ENCODE data around the gene SLC25A21. TPM values are rescaled to one million over a fixed set of nuclear protein-coding genes. Genes with fewer than 3 reads are reported as not detected.

Gene SLC25A21
- total RNA-seq, 4 donors from 2014 or later: 0.82 to 11.1 TPM; not detected in 2

DNA sequence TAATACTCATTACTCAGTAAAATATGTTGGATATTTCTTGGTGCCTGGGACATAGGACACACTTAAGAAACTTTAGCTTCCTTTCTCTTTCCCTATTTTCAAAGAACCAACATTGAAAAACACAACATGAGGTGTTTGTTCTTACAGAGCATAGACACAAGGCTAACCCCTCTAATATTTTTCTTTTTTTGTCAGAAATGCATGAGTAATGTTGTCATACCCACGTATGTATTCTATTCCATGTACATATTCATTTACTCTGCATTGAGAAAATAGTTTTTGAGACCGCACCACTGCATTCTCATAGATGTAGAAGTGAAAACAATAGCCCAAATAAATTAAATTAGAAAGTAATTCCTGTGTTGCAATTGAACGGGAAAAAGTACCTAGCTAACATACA, 497.7 kb downstream of the SLC25A21 start:
- H3K27me3 ChIP-seq: peaks cover 67% of the 10 kb centered on the region
- whole genome bisulfite sequencing, 2 donors (ENCODE audit: low coverage in 1 of 2): 81 to 88% methylated on average over 3 of the region's 3 CpGs
- no peaks in the 10 kb centered on the region for H3K36me3 ChIP-seq
- intact Hi-C loops (cut with DNase I; ENCODE audit: low total_unique reads) (no loop called here), in situ Hi-C loops (cut with MboI; ENCODE audit: low pct_ligation_motif_present in 1 of 4, low pct_unique_long_range_greater_than_20kb in 1 of 4, low sequenced_read_pairs in 3 of 4) (loop anchor here in 2 of 4 donors (25.0 kb wide), 2 partner anchors 263 to 488 kb away; partner anchors contain the start of gene SLC25A21 (in 1 of the 2))
- DNase-seq: no peak
- TF ChIP-seq EP300 (IDR thresholded peaks at IDR 0.05; ENCODE audit: low read depth): no peak
- TF ChIP-seq POLR2AphosphoS5 (IDR thresholded peaks at IDR 0.05): no peak
- H3K4me3 ChIP-seq: no peak overlapping the region
- no peak overlapping the region for H3K27ac ChIP-seq
- H3K4me1 ChIP-seq: no peaks in the 10 kb centered on the region
- H3K9me3 ChIP-seq: no peaks in the 10 kb centered on the region

GRCh38 chr14:36672095-36672494, 500.3 kb downstream of the SLC25A21 start:
- in situ Hi-C loops (cut with MboI; ENCODE audit: low pct_ligation_motif_present in 1 of 4, low pct_unique_long_range_greater_than_20kb in 1 of 4, low sequenced_read_pairs in 3 of 4) (loop anchor here in 2 of 4 donors (25.0 kb wide), 2 partner anchors 265 to 490 kb away; partner anchors contain the start of gene SLC25A21 (in 1 of the 2)), intact Hi-C loops (cut with DNase I; ENCODE audit: low total_unique reads) (no loop called here)

DNA sequence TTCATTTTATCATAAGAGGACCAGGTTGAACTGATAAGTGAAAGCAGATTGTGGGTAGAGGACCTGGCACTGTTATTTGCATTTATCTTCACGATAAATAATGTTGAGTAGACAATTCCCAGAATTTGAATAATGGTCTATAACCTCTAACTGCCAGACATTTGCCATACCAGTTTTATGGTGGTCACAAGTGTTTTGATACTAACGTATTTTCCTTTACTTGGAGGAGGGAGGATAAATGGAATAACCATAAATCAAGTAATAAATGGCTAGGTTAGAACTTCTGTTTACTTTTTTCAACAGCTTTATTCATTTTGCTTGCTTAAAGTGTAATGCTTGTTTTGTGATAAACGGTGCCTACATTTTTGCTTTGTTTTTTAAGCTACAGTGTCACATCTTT, 501.3 kb downstream of the SLC25A21 start:
- H3K27me3 ChIP-seq: peaks cover 97% of the 10 kb centered on the region
- in situ Hi-C loops (cut with MboI; ENCODE audit: low pct_ligation_motif_present in 1 of 4, low pct_unique_long_range_greater_than_20kb in 1 of 4, low sequenced_read_pairs in 3 of 4): loop anchor here in 2 of 4 donors (25.0 kb wide), 2 partner anchors 266 to 491 kb away; partner anchors contain the start of gene SLC25A21 (in 1 of the 2)
- 16 to 32% methylated on average over 3 of the region's 3 CpGs for WGBS, 2 donors (ENCODE audit: low coverage in 1 of 2)

More at GRCh38 chr14:36672095-36672494, 500.3 kb downstream of the SLC25A21 start:
- Histone ChIP-seq H3K4me3 (no peak overlapping the region), H3K36me3 (no peaks in the 10 kb centered on the region), H3K27ac (no peak overlapping the region), H3K27me3 (peaks cover 93% of the 10 kb centered on the region), H3K4me1 (no peaks in the 10 kb centered on the region), H3K9me3 (no peaks in the 10 kb centered on the region)
- WGBS, 2 donors (ENCODE audit: low coverage in 1 of 2): 55 to 69% methylated on average over 4 of the region's 4 CpGs
- DNase-seq: no peak
- no peak for TF ChIP-seq POLR2A (IDR thresholded peaks at IDR 0.05)
- TF ChIP-seq, protein P1, sequence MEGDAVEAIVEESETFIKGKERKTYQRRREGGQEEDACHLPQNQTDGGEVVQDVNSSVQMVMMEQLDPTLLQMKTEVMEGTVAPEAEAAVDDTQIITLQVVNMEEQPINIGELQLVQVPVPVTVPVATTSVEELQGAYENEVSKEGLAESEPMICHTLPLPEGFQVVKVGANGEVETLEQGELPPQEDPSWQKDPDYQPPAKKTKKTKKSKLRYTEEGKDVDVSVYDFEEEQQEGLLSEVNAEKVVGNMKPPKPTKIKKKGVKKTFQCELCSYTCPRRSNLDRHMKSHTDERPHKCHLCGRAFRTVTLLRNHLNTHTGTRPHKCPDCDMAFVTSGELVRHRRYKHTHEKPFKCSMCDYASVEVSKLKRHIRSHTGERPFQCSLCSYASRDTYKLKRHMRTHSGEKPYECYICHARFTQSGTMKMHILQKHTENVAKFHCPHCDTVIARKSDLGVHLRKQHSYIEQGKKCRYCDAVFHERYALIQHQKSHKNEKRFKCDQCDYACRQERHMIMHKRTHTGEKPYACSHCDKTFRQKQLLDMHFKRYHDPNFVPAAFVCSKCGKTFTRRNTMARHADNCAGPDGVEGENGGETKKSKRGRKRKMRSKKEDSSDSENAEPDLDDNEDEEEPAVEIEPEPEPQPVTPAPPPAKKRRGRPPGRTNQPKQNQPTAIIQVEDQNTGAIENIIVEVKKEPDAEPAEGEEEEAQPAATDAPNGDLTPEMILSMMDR (IDR thresholded peaks at IDR 0.05): no peak
- no peak for TF ChIP-seq EP300 (IDR thresholded peaks at IDR 0.05; ENCODE audit: low read depth)
- TF ChIP-seq POLR2AphosphoS5 (IDR thresholded peaks at IDR 0.05): no peak

DNA sequence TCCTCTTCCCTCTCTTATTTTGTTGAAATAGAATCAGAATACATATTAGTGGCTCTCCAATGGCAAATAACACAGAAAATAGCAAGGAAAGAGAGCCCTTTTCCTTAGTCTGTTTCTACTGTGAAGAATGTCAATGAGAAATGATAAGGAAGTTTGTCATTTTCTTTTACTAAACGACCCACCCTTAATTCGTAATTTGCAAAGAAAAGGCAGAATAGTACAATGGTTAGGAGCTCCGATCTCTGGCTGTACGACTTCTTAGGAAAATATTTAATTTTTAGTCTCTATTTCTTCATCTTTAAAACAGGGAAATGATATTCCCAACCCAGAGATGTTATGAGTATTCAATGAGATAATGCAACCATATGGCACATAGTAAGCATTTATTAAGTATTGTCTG, 504.7 kb downstream of the SLC25A21 start:
- 42 to 48% methylated on average over 4 of the region's 4 CpGs for WGBS, 2 donors (ENCODE audit: low coverage in 1 of 2)
- H3K9me3 ChIP-seq: no peaks in the 10 kb centered on the region
- peaks cover 99% of the 10 kb centered on the region for H3K27me3 ChIP-seq
- no peak for DNase-seq
- no peak overlapping the region for H3K27ac ChIP-seq
- H3K36me3 ChIP-seq: no peaks in the 10 kb centered on the region
- TF ChIP-seq, protein P1 (IDR thresholded peaks at IDR 0.05): no peak
- TF ChIP-seq EP300 (IDR thresholded peaks at IDR 0.05; ENCODE audit: low read depth): no peak
- TF ChIP-seq POLR2A (IDR thresholded peaks at IDR 0.05): no peak
- TF ChIP-seq POLR2AphosphoS5 (IDR thresholded peaks at IDR 0.05): no peak
- in situ Hi-C loops (cut with MboI; ENCODE audit: low pct_ligation_motif_present in 1 of 4, low pct_unique_long_range_greater_than_20kb in 1 of 4, low sequenced_read_pairs in 3 of 4) (loop anchor here in 2 of 4 donors (25.0 kb wide), 2 partner anchors 270 to 495 kb away; partner anchors contain the start of gene SLC25A21 (in 1 of the 2)), intact Hi-C loops (cut with DNase I; ENCODE audit: low total_unique reads) (no loop called here)
- H3K4me1 ChIP-seq: peaks cover 12 to 24% (median 18%) of the 10 kb centered on the region in 4 donors
- no peak overlapping the region for H3K4me3 ChIP-seq

More for the DNA sequence above, 501.3 kb downstream of the SLC25A21 start:
- Histone ChIP-seq H3K9me3 (no peaks in the 10 kb centered on the region), H3K4me1 (peaks cover 0 to 7% (median 3%) of the 10 kb centered on the region in 4 donors), H3K27ac (no peak overlapping the region), H3K4me3 (no peak overlapping the region), H3K36me3 (no peaks in the 10 kb centered on the region)
- intact Hi-C loops (cut with DNase I; ENCODE audit: low total_unique reads): no loop called here
- no peak for DNase-seq
- TF ChIP-seq EP300 (IDR thresholded peaks at IDR 0.05; ENCODE audit: low read depth): no peak
- no peak for TF ChIP-seq POLR2A (IDR thresholded peaks at IDR 0.05)
- TF ChIP-seq POLR2AphosphoS5 (IDR thresholded peaks at IDR 0.05): no peak
- TF ChIP-seq, protein P1 (IDR thresholded peaks at IDR 0.05): no peak
